DND-41 (cell line): ENCODE measurements around the gene AUH.

Source experiments
- ATAC-seq: fragments of 200-7000 bp; cut with Tn5 transposase; 3 replicates; pipeline ENCODE4 v1.9.1; 2021; ENCODE audit warnings: low read depth; ENCODE audit not compliant: insufficient read depth
- DNase-seq: peaks from one replicate; pipeline ENCODE4 v3.0.0-alpha.2; 2020
- H2AFZ ChIP-seq: 2 replicates; pipeline ENCODE4 v1.6.0; 2012; ENCODE audit warnings: low read depth, low read length
- H3K27ac ChIP-seq: 2 replicates; pipeline ENCODE4 v1.5.1; 2012; ENCODE audit warnings: low read length, inconsistent platforms
- H3K27me3 ChIP-seq: fragments of 200-600 bp; sonication (generic); 2 replicates; pipeline ENCODE4 v1.6.0; 2012; ENCODE audit warnings: low read length, mild to moderate bottlenecking, inconsistent platforms; ENCODE audit not compliant: insufficient read depth, poor library complexity
- H3K36me3 ChIP-seq: 2 replicates; pipeline ENCODE4 v1.5.1; 2012; ENCODE audit warnings: low read length, inconsistent platforms; ENCODE audit not compliant: insufficient read depth
- H3K4me1 ChIP-seq: 2 replicates; pipeline ENCODE4 v1.5.1; 2012; ENCODE audit warnings: mild to moderate bottlenecking, low read length; ENCODE audit not compliant: insufficient read depth
- H3K4me2 ChIP-seq: 2 replicates; pipeline ENCODE4 v1.6.0; 2012; ENCODE audit warnings: mild to moderate bottlenecking, moderate library complexity, low read length, inconsistent platforms; ENCODE audit not compliant: insufficient read depth
- H3K4me3 ChIP-seq, 2 experiments: fragments of 200-600 bp in 1 of 2; shearing (Covaris generic) in 1 of 2; 2 replicates each; pipeline ENCODE4 v1.5.1; 2012 to 2016; ENCODE audit warnings: inconsistent platforms in 2 of 2, low read length in 2 of 2, mild to moderate bottlenecking in 2 of 2, low read depth in 1 of 2, moderate library complexity in 1 of 2
- H3K79me2 ChIP-seq: 2 replicates; pipeline ENCODE4 v1.6.0; 2012; ENCODE audit warnings: low read length, inconsistent platforms; ENCODE audit not compliant: insufficient read depth
- H3K9ac ChIP-seq: 2 replicates; pipeline ENCODE4 v1.6.0; 2012; ENCODE audit warnings: low read depth, mild to moderate bottlenecking, inconsistent platforms, low read length, moderate library complexity
- H3K9me3 ChIP-seq: 2 replicates; pipeline ENCODE4 v1.5.1; 2012; ENCODE audit warnings: low read length, moderate library complexity, mild to moderate bottlenecking, inconsistent platforms; ENCODE audit not compliant: insufficient read depth, severe bottlenecking
- H4K20me1 ChIP-seq: 2 replicates; pipeline ENCODE4 v1.6.0; 2012; ENCODE audit warnings: low read length; ENCODE audit not compliant: insufficient read depth
- EZH2 ChIP-seq: IDR thresholded peaks from 3 replicates; pipeline ENCODE4 v1.6.1; 2012; ENCODE audit warnings: borderline replicate concordance, low read depth, mild to moderate bottlenecking, moderate library complexity, low read length, inconsistent platforms; ENCODE audit not compliant: severe bottlenecking
- TF ChIP-seq, protein P1 (sequence below): IDR thresholded peaks from 2 replicates; pipeline ENCODE4 v1.5.1; 2012; ENCODE audit warnings: borderline replicate concordance, low read length, moderate library complexity, mild to moderate bottlenecking; ENCODE audit not compliant: poor library complexity, severe bottlenecking; ENCODE audit errors: extremely low read depth

The AUH gene

DNA sequence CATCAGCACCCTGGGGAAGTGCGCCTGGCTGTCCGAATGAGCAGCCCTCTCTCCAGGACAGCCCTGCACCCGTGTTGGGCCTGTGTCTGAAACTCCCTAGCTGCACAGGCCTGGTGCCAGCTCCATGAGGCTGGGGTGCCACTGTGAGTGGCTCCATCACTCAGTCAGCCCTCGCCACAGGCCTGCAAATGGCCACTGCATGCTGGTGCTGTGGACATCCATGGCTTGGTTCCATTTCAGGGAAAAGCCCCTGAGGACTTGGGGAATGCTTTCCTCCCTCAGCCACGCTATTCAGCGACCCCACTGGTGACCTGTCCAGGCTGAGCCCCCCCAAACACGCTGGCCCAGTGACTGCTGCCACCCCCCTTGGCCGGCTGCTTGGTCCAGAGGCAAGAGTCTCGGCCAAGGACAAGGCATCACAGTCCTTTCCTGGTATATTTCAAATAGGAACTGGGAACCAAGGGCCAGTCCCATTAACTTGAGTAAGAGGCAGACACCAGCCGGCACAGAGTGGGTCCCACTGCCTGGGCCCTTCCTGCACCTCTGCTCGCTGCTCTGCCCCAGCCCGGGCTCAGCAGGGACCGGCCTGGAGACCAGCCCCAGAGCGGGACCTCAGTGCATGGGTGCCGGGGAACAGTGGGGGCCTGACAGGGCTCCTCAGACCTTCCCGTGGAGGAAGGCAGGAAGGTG, 181.3 kb downstream of the AUH start:
- H3K4me3 ChIP-seq: no peak overlapping the region
- DNase-seq (no peak), ATAC-seq (no peak)
- no peaks in the 10 kb centered on the region for H3K79me2 ChIP-seq
- no peaks in the 10 kb centered on the region for H3K36me3 ChIP-seq
- peaks cover 3% of the 10 kb centered on the region; the same call in 1 of the 2 replicates for H4K20me1 ChIP-seq
- no peak overlapping the region for H3K27ac ChIP-seq
- H3K27me3 ChIP-seq: no peaks in the 10 kb centered on the region
- TF ChIP-seq, protein P1, sequence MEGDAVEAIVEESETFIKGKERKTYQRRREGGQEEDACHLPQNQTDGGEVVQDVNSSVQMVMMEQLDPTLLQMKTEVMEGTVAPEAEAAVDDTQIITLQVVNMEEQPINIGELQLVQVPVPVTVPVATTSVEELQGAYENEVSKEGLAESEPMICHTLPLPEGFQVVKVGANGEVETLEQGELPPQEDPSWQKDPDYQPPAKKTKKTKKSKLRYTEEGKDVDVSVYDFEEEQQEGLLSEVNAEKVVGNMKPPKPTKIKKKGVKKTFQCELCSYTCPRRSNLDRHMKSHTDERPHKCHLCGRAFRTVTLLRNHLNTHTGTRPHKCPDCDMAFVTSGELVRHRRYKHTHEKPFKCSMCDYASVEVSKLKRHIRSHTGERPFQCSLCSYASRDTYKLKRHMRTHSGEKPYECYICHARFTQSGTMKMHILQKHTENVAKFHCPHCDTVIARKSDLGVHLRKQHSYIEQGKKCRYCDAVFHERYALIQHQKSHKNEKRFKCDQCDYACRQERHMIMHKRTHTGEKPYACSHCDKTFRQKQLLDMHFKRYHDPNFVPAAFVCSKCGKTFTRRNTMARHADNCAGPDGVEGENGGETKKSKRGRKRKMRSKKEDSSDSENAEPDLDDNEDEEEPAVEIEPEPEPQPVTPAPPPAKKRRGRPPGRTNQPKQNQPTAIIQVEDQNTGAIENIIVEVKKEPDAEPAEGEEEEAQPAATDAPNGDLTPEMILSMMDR: no peak
- no peak for TF ChIP-seq EZH2
- H3K4me1 ChIP-seq: peaks cover 12% of the 10 kb centered on the region
- H3K9me3 ChIP-seq: no peaks in the 10 kb centered on the region
- H3K4me2 ChIP-seq: no peak overlapping the region
- H2AFZ ChIP-seq: no peak overlapping the region
- H3K9ac ChIP-seq: no peak overlapping the region

DNA sequence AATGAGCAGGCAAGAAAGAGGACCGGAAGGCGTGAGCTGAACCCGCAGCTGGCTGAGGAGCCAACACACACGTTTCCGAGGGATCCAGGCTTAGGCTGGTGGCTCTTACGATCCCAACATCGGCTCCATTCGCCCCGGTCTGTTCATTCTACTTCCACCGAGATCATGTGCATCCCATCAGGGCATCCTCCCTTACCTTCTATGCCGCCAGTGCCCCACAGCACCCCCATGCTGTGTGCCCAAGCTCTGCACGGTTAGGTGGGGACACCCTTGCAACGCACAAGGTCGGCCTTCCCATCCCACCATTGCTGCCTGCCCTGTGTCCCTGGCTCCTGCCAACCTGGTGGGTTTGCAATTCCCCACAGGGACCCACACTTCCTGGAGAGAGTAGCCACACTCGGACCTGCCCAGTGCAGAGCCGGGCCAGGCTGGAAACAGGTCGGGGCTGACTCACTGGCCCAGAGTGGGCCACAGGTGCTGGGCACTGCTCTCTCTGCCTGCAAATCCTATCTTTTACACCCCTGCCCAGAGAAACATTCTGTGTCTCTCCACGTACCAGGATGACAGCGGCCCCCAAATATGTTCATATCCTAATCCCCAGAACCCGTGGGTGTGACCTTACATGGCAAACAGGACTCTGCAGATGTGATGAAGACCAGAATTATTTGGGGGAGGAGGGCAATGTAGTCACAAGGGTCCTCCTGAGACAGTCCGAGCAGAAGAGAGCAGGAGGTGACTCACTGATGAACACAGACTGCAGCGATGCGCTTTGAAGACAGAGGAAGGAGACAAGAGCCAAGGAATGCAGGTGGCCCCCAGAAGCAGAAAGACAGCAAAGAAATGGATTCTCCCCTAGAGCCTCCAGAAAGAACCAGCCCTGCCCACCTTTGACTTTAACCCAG, 182.2 kb downstream of the AUH start:
- DNase-seq (no peak), ATAC-seq (no peak)
- TF ChIP-seq, protein P1: no peak
- TF ChIP-seq EZH2: no peak
- no peak overlapping the region for H3K27ac ChIP-seq
- H3K79me2 ChIP-seq: no peaks in the 10 kb centered on the region
- no peak overlapping the region for H2AFZ ChIP-seq
- H3K9me3 ChIP-seq: no peaks in the 10 kb centered on the region
- H3K4me2 ChIP-seq: no peak overlapping the region
- no peaks in the 10 kb centered on the region for H3K36me3 ChIP-seq
- H3K27me3 ChIP-seq: no peaks in the 10 kb centered on the region
- peaks cover 12% of the 10 kb centered on the region for H3K4me1 ChIP-seq
- no peak overlapping the region for H3K9ac ChIP-seq
- no peak overlapping the region for H3K4me3 ChIP-seq
- peaks cover 3% of the 10 kb centered on the region; the same call in 1 of the 2 replicates for H4K20me1 ChIP-seq

DNA sequence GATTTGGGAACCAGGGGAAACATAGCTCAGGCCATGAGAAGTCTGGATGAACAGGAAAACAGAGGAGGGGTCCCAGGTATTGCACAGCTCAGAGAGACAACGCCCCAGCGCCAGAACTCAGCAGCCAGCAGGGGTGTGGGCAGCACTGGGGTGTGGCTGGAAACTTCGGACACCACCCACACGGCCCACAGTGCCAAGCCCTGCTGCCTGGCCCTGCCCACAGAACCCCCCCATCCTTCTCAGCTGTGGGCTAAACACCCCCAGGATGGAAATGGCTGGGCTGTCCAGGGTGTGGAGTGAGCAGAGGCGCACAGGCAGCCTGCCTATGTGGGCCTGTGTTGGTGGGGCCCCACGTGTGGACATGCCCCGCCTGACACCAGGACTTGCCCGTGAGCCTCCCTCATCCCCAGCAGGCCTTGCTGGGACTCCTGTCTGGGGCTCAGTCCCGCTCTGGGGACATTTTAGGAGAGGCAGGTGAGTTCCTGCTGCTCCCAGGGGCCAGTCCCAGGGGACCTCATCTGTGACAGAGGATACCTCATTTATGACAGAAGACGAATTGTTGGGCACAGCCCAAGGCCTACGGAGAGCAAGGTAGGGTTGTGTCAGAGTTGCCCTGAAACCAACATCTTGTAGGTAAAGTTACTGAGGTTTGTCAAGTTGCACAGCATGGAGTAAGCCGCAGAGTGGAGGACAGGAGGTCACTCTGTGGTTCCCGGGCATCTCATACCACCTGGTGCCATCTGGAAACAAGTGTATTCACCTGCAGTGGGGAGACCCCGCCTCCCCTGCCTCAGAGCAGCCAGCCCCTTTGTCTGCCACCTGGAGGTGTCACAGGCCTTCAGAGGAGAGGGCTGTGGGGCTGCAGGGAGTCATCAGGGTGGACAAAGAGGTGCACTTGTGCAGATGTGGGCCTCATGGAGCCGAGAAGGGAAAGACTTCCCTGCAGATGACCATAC, 183.2 kb downstream of the AUH start:
- Histone ChIP-seq H3K9me3 (no peaks in the 10 kb centered on the region), H3K4me3 (no peak overlapping the region), H4K20me1 (peaks cover 3% of the 10 kb centered on the region; the same call in 1 of the 2 replicates), H2AFZ (no peak overlapping the region), H3K4me1 (peaks cover 12% of the 10 kb centered on the region), H3K4me2 (no peak overlapping the region), H3K36me3 (no peaks in the 10 kb centered on the region), H3K79me2 (no peaks in the 10 kb centered on the region), H3K27me3 (no peaks in the 10 kb centered on the region), H3K27ac (no peak overlapping the region), H3K9ac (no peak overlapping the region)
- DNase-seq (no peak), ATAC-seq (peak; percentile 37; the same call in 1 of the 3 replicates)
- TF ChIP-seq, protein P1: no peak
- no peak for TF ChIP-seq EZH2
